ENCODE measurements around the gene E4F1. TPM values are rescaled to one million over a fixed set of nuclear protein-coding genes. Genes with fewer than 3 reads are reported as not detected.
A peak's percentile ranks its signal among the peaks of the same experiment; 100 is the strongest.

E4F1 gene
- total and polyA plus RNA-seq, 2 of the 13 experiments (the other 11 are each of a cell fraction or from before 2014, with no cell fraction given): 13.8 to 19.5 TPM

GRCh38 chr16:2251296-2252111 lies 28.1 kb downstream of the E4F1 start, which contains the start of gene ECI1 (continued):
- TF ChIP-seq TSC22D2 (CRISPR knock-in tag; IDR thresholded peaks at IDR 0.05; ENCODE audit: borderline replicate concordance) (peak; percentile 72; the same call in 1 of the 2 replicates), MYC (CRISPR knock-in tag; IDR thresholded peaks at IDR 0.05; ENCODE audit: borderline replicate concordance) (peak; percentile 82; the same call in 1 of the 2 replicates), ZNF703 (CRISPR knock-in tag; IDR thresholded peaks at IDR 0.05; ENCODE audit: borderline replicate concordance) (peak; percentile 55; the same call in 1 of the 2 replicates), MED13 (CRISPR knock-in tag; IDR thresholded peaks at IDR 0.05) (0 out of 2 replicates have a peak, but pooled peaks have one; percentile 56), BHLHE40 (IDR thresholded peaks at IDR 0.05; ENCODE audit: low read length) (peak; percentile 38; the same call in 1 of the 2 replicates), ZNF136 (CRISPR knock-in tag; IDR thresholded peaks at IDR 0.05; ENCODE audit: low read depth) (no peak; the same call in 1 of the 2 replicates), ZNF709 (CRISPR knock-in tag; IDR thresholded peaks at IDR 0.05) (peak; percentile 67; the same call in 1 of the 2 replicates), ZNF841 (CRISPR knock-in tag; IDR thresholded peaks at IDR 0.05; ENCODE audit: borderline replicate concordance) (0 out of 2 replicates have a peak, but pooled peaks have one; percentile 70), IRF2 (CRISPR knock-in tag; IDR thresholded peaks at IDR 0.05) (peak; percentile 87), POGZ (CRISPR knock-in tag; IDR thresholded peaks at IDR 0.05) (peak; percentile 71), ZNF232 (CRISPR knock-in tag; IDR thresholded peaks at IDR 0.05; ENCODE audit: borderline replicate concordance) (no peak; the same call in 1 of the 2 replicates), IRX3 (CRISPR knock-in tag; IDR thresholded peaks at IDR 0.05; ENCODE audit: borderline replicate concordance, low read depth) (0 out of 2 replicates have a peak, but pooled peaks have one; percentile 61), JUND (CRISPR knock-in tag; IDR thresholded peaks at IDR 0.05) (no peak), SIN3A (IDR thresholded peaks at IDR 0.05; ENCODE audit: borderline replicate concordance, low read depth, low read length) (peak; percentile 74; the same call in 1 of the 2 replicates), ZNF503 (CRISPR knock-in tag; IDR thresholded peaks at IDR 0.05) (no peak), TEAD3 (CRISPR knock-in tag; optimal IDR thresholded peaks at IDR 0.05; ENCODE audit: borderline replicate concordance) (no peak), JDP2 (CRISPR knock-in tag; IDR thresholded peaks at IDR 0.05; ENCODE audit: borderline replicate concordance) (no peak)
- TF ChIP-seq, protein P1, sequence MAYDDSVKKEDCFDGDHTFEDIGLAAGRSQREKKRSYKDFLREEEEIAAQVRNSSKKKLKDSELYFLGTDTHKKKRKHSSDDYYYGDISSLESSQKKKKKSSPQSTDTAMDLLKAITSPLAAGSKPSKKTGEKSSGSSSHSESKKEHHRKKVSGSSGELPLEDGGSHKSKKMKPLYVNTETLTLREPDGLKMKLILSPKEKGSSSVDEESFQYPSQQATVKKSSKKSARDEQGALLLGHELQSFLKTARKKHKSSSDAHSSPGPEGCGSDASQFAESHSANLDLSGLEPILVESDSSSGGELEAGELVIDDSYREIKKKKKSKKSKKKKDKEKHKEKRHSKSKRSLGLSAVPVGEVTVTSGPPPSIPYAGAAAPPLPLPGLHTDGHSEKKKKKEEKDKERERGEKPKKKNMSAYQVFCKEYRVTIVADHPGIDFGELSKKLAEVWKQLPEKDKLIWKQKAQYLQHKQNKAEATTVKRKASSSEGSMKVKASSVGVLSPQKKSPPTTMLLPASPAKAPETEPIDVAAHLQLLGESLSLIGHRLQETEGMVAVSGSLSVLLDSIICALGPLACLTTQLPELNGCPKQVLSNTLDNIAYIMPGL (CRISPR knock-in tag; IDR thresholded peaks at IDR 0.05; ENCODE audit: borderline replicate concordance in 1 of 2, low read depth in 1 of 2): peak; percentile 84 to 89
- TF ChIP-seq, protein P2, sequence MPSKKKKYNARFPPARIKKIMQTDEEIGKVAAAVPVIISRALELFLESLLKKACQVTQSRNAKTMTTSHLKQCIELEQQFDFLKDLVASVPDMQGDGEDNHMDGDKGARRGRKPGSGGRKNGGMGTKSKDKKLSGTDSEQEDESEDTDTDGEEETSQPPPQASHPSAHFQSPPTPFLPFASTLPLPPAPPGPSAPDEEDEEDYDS (CRISPR knock-in tag; IDR thresholded peaks at IDR 0.05): peak; percentile 75
